Suprapubic skin (tissue), 4 donors: ENCODE results near the gene MYO7B.

Experiments
- POLR2A ChIP-seq, 2 donors: fragments of 450-650 bp; IDR thresholded peaks; one replicate each; pipeline ENCODE4 v1.6.1; 2017; ENCODE audit warnings: antibody characterized with exemption in 2 of 2, mild to moderate bottlenecking in 2 of 2, moderate library complexity in 2 of 2
- POLR2AphosphoS5 ChIP-seq, 3 donors: sonication (generic); formaldehyde crosslinking; IDR thresholded peaks; one replicate each; pipeline ENCODE4 v1.6.1; 2017; ENCODE audit warnings: antibody characterized with exemption in 3 of 3
- TF ChIP-seq, protein P1 (sequence below), 2 donors: fragments of 200-600 bp in 1 of 2; fragments of 450-650 bp in 1 of 2; sonication (generic) in 1 of 2; IDR thresholded peaks; one replicate each; pipeline ENCODE4 v1.5.1; 2016 to 2019; ENCODE audit warnings: antibody characterized with exemption in 2 of 2, mild to moderate bottlenecking in 1 of 2, moderate library complexity in 1 of 2

- TF ChIP-seq POLR2AphosphoS5 (IDR thresholded peaks at IDR 0.05) (no peak), POLR2A (IDR thresholded peaks at IDR 0.05) (no peak)
- TF ChIP-seq, protein P1, sequence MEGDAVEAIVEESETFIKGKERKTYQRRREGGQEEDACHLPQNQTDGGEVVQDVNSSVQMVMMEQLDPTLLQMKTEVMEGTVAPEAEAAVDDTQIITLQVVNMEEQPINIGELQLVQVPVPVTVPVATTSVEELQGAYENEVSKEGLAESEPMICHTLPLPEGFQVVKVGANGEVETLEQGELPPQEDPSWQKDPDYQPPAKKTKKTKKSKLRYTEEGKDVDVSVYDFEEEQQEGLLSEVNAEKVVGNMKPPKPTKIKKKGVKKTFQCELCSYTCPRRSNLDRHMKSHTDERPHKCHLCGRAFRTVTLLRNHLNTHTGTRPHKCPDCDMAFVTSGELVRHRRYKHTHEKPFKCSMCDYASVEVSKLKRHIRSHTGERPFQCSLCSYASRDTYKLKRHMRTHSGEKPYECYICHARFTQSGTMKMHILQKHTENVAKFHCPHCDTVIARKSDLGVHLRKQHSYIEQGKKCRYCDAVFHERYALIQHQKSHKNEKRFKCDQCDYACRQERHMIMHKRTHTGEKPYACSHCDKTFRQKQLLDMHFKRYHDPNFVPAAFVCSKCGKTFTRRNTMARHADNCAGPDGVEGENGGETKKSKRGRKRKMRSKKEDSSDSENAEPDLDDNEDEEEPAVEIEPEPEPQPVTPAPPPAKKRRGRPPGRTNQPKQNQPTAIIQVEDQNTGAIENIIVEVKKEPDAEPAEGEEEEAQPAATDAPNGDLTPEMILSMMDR (IDR thresholded peaks at IDR 0.05): no peak
Measured at GRCh38 chr2:127503491-127503890, 32.0 kb upstream of the MYO7B start.
